Activated T-helper 1 cell treated with Interleukin-2 at 50 U/mL for 16 hours (primary cell): ENCODE data around the gene SLC9A9.

Experiments
- DNase-seq: peaks from one replicate; pipeline ENCODE4 v3.0.0-alpha.2; 2020; ENCODE audit warnings: low read depth

The SLC9A9 gene

DNA sequence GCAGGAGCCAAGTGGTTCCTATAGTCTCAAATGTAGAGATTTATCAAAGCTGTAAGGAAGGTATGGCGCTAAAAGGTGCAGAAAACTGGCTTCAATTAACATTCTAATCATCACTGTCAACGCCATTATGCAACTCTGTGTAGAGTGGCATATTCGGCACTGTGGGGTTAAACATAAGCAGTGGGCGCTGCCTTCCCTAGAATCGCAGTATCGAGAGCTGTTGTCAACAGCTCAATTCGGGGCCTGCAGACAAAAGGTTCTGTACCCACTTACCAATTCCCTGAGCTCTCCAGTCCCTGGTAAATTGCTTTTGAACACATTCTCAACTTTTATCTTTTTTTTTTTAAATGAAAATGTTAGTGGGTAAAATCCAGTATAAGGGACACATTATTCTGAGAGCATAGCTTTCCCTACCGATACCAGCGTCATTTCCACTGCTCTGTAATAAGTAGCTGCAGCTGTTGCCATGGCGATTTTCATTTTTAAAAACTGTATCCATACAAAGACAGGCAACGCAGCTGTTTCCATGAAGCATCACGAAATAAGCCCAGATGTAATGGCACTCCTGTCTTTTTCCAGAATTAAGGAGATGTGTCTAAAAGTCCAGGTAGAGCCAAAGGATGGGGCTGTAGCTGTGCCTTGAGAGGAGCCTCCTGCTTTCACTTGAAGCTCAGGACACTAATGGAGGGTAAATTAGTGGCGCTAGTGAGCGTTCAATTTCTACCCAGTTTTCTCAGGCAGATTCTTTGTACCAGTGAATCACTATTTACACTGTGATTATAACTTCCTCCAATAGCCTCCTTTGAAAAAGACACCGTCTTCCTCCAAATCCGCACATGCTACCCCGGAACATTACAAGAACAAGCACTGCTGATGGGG, 250.3 kb downstream of the SLC9A9 start:
- no peak for DNase-seq

DNA sequence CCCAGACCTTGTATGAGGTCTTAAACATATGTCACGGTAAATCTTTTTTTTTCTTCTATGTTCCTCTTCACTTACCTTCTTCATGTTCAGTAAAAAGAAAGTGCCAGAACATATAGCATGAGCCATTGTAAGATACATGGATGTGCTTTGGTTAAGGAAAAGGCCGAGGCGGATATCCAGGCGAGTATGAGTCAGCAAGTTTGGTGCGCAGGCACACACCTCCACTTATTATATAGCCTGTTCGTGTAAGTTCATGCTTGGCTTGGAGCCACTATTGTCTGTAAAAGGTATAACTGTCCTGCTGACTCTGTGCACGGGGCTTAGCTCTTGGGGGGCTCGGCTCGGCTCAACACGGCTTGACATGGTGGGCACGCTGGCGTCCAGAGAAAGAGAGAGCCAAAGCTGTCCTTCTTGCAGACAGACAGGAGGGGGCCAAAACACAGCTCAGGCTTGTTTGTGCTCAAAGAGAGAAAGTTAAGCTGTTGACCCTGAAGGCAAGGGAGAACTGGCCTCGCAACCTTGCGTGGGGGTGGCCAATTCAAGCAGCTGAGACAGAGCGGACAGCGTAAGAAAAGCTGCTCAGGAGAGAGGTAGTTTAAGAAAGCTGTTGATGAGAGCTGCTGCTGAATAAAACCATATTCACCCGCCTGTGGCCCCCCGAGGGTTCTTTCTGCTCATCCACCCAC, 251.2 kb downstream of the SLC9A9 start:
- DNase-seq = no peak

DNA sequence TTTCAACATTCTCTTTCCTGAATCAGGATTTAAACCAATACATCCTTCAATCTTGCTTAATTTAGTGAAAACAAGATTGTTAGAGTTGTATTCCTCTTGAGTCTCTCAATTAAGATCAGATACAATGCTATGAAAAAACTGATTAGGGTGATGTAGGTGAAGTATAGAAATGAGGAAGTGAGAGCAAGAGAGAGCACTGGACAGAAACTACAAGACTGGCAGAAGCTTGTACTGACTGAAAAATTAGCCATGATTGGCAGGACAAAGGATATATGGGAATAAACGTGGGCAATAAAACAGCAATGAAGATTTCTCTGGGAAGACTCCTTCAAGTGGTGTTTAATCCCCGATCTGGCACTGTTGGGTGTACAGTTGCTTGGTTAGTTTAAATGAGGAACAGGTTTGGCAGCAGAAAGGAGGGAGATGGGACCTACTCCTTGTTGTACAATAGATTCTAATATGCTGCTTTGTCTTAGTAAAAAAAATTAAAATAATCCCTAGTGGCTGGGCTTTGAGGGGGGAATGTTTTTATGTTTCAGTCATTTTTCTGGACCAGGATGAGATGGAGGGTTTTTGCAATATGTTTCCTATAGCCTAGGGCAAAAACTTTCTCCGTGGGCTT, 252.7 kb downstream of the SLC9A9 start:
- DNase-seq = no peak

DNA sequence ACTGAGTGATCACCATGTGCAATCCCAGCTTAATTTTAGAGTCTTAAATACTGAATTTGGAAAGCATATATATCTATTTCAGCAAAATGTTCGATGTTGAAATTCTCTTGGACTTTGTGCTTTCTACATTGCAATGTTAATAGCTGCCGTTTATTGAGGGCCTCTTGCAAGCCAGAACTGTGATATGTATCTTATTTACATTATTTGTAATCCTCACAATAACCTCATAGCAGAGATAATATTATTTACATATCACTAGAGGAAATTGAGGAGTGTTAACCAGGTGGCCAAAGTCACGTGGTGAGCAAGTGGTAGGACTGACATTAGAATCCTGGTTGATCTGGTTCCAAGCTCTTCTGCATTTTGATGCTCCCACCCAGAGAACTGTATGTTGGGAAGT, 254.1 kb downstream of the SLC9A9 start:
- no peak for DNase-seq

DNA sequence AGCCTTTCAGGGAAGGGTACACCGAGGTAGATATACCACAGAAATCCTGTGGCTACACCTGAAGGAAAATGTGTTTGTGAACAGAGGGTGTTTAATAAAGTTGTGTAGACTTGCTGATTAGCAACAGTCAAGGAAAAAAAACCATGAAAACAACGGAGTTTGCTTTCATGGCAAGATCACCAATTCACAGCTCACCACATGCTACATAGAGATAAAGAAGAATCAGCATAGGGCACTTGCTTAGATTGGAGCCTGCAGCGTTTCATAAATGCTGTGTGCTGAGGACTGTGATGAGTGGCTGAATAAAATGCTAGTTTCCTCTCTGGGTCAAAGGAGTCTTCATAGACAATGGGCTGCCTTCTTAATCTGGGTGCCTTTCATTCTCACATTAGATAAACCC, 257.6 kb downstream of the SLC9A9 start:
- no peak for DNase-seq

DNA sequence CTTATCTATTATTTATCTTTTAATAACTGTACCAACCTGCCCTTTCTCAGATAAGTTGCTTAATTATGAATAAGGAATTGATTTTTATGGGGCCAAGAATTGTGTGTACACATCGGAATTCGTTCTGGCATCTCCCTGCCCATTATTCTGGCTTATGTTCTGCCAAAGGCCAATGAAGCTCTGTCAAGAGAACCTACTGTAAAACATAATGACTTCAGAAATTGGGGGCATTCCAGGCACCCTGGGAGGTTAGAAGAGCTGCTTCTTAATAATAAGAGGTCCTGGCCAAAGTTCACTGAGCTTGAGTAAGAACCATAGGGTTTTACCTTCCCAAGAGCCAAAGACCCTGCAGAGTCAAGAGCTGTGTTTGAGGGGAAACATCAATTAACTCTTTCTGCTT, 261.7 kb downstream of the SLC9A9 start:
- no peak for DNase-seq

DNA sequence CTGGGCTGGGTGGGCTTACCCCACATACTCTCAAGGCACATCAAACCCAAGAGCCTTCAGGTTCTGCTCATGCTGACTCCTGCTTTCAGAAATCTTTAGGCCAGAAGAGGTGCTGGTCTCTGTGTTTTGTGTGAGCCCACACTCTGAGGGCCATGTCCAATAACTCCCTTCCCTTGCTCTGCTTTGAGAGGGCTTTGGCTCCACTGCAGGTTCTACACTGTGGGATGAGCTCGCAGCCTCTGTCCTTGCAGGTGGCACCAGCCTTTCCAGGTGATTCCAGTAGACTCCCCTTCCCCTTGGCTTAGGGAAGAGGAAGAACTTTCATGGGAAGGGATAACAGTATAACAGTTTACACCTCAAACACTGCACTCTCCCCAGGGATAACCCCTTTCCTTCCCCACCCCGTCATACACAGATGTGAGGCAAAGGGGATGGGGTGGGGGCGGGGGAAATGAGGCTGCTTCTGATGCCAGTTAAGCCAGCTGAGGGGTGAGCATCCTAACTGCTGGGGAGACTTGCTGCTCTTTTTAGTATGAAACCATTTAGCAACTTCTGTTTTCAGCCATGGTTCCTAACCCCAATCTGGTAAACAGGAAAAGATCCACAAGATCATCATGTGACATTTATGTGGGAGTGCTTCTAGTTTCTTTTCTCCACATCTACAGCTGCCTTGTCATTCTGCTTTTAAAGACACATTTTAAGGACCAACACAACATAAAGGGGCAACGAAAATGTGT, 262.4 kb downstream of the SLC9A9 start:
- no peak for DNase-seq

DNA sequence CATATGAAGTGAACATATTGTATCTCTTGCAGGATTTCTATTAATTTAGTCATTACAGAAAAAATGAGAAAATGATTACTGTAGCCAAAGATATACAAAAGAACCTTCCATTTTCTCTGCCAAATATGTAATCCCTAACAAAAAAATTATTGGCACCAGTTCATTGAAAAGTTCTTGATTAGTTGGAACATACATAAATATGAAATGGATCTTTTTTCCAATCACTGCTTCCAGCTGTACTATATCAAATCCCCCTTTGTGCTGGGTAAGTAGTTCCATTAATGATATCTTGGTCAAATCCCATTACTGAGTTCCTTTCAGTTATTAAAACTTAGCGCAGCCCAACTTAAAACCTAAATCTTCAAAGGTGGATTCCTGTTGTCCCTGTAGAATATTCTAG, 263.8 kb downstream of the SLC9A9 start:
- no peak for DNase-seq

DNA sequence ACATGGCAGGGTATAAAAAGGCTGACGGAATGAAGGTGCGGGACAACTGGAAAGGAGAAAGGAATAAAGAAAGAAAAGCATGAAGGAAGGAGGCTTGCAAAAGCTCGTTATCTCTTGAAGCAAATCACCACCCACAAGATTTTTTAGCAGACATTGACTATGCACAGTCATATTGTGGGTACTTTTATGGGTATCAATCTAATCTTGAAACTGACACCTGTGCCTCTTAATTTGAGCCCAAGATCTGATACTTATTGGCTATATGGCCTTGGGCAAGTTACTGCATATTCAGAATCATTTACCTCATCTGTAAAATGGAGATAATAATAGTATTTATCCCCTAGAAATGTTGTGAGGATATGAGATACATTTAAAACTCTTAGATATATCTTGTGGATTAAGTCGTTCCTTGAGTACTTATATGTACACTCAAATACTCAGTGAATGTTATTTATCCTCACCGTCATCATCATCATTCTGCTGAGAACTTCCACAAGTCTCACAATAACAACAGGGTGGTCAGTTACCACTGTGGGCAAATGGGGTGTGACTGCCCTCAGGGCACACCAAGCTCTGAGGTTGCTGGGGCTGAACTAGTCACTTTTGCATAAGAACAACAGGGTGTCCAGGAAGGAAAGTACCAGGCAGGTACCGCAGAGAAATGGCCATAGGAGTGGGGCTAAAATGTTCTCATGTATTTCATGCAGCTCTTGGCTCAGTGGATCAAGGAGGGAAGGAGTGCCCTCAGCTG, 266.1 kb downstream of the SLC9A9 start:
- no peak for DNase-seq

DNA sequence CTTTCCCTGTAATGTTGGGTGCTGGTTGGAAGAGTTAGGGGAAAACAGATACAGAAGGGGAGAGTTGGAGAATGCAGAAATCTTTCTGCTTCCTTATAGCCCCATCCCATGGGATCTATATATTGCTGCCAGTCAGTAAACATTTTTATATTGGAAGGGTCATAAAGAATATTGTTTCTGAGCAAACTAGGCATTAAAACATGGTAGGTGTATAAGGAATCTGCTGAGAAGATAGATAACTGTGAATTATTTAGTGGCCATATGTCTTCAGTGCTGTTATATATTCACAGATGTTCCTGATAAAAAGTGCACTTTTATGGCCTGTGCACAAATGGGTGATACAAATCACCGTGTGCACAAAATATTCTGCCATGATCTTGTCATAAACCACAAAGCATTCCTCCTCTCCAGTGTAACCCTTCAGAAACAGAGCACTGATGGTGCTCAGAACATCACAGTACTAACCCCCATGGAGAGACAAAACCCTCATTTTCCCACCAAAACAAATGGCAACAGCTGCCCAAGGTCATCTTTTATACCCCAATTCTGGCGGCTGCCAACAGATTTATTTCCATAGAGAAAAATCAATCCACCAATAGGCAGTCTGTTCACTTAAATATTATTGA, 269.3 kb downstream of the SLC9A9 start:
- no peak for DNase-seq

DNA sequence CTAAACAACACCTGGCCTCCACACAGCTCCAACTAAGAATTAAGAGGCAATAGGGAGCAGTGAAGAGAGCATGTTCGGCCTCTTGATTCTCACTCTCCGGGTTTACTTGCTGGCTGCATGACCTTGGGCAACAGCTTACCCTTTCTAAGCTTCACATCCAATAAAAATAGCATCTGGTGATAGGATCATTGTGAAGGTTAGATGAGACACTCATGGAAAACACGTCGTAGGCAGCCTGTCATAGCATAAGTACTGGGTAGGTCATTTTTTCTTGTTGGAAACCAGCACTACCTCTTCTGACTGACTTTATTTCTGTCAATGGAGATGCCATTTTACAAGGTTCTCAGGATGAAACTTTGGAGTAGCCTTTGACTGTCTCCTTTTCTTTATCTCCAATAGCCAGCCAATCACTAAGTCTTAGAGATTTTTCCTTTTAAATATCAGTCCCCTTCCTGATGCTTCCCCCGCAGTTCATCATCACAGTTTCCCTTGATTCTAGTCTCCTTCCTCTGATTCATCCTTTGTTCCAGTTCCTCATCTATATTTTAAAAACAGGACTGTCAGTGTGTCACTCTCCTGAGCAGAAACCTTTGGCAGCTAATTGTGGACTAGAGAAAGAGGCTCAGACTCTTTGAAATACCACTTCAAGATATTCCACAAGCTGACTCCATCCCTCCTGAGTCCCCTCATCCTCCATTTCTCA, 271.5 kb downstream of the SLC9A9 start:
- DNase-seq = no peak

DNA sequence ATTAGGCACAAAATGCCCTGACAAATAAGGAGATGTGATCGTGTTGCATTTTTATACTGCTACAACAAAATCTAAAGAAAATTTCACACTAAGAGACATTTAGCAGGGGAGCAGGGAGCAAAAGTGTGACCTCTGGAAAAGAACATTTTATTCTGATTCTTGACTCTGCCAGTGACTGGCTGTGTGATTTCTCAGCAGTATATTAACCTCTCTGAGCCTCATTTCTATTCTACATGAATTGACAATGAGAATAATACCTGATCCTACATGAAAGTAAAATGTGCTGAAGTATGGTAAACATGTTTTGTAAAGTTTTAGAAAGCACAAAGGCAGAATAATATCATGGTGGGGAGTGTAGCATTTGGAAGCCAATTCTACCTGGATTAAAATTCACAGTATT, 273.3 kb downstream of the SLC9A9 start:
- DNase-seq = no peak

DNA sequence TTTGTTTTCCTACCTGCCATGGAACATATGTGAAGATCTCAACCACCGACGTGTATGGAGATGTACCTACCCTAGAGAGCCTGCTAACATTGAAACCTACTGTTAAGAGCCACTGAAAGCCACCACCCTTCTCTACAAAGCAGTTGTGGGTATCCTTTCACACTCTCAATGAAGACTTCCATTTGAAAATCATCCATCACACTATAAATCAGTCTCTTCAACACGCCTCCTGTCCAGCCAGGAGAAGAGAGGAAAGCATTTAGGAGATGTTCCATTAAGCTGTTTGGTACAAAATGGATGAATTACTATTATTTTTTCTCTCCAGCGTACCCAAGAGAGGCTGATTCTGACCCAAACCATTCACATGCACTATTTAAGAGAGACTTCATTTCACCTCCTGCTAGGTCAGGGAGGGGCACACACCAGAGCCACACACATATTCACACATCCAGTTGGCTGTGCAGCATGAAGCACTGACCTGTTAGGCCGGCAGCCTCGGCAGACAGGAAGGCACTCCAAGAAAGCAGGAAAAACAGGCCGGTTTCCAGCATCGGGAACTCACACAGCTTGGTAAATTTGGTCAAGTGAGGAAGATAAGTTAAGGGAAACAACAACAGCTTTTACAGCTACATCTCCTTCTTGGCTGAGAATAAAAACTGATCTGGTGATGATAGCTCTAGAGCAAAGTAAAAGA, 274.5 kb downstream of the SLC9A9 start:
- no peak for DNase-seq

DNA sequence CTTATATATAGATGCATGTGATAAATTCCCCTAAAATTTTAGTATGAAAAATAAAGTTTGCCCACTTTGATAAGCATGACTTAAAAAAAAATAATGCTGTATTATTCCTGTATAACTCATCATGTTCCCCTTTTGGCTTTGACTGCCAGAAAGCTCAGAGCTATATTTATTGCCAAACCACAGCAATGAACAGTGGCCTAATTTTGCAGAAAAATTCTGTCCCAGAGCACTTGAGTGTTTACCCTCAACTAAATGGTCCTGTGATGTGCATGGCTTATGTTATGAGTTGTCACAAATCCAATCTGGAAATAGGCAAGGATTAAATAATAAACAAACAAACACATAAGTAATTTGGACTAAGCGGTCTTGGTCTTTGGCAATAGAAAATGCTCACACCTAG, 276.7 kb downstream of the SLC9A9 start:
- DNase-seq = no peak

DNA sequence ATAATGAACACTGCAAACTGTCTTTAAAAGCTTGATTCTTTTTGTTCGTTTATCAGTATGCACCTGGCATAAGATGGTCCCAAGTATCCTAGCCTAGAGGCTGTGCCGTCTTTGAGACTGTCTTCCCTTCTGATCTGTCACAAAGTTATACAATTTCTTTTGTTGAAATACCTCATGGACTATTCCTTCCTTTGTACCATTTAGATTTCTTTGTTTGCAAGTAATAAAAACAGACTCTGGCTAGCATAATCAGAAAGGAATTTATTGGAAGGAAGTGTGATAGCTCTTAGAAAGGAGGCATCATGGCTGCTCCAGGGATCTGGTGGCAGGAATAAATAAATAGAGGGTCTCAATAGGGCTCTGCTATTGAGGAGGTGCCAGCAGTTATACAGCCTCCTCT, 280.4 kb downstream of the SLC9A9 start:
- DNase-seq = no peak

DNA sequence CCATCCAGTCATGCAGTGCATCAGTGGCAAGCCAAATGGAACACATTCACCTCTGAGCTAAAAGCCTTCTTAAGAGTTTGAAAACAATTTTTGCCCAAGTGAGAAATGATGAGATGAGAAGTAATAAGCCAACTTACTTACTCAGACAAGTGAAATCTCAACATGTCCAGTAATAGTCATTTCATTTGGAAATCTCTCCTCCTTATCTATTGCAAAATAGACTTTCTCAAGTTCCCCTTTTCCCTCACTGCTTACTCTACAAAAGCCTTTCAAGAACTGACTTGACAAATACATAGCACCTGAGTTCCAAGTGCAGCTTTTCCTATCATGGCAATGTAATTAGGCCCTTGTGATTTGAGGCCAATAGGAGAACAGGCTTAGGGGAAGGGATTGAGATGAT, 282.3 kb downstream of the SLC9A9 start:
- DNase-seq = no peak

DNA sequence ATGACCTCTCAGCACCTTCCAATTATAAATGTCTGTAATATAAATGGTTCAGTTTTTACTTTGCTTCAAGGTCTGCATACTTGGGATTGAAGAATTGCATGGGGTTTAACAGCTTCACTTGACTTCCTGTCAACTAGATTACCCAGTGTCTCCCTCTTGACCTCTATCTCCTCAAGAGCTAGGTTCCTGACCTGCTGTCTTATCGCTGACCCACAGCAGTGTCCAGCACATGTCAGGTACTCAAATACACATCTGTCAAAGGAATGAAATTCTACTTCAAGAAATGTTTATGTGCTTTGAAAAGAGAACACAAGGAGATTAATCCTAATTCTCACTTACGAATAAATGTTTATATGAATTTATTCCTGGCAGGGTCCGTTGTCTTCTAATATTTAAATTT, 284.5 kb downstream of the SLC9A9 start:
- no peak for DNase-seq

DNA sequence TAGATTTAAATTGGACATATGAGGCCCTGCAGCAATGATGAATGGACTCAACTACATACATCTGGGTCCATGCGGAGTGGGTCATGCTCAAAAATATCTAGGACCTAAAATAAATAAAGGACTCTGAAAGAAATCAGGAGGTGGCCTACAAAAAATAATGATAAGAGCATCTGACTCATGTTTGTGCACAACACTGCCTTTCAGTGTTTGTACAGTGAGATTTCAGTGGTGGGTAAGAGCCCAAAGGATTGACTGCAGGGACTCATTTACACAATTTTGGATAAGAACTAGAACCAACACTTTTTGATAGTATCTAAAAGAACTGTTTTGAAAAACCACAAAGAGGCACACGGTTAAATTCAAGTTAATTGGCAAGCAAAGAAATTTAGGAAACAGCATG, 285.5 kb downstream of the SLC9A9 start:
- DNase-seq = no peak

DNA sequence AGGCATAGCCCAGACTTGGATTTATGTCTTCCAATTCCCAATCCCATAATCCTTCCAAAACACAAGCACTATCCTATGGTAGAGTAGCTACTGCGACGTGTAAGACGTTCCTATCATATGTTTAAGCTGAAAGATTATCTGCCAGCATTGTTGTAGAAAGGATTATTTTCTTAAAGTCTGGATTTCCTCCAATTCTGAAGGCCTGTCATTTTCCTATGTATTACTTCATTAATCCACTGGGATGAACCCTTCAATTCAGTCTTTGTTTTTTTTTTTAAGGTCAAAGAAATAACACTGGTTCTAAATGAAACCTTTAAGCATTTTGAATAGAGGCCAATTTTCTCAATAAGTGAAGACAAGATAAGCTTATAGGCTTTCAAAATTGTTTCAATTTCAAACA, 289.0 kb downstream of the SLC9A9 start:
- no peak for DNase-seq

DNA sequence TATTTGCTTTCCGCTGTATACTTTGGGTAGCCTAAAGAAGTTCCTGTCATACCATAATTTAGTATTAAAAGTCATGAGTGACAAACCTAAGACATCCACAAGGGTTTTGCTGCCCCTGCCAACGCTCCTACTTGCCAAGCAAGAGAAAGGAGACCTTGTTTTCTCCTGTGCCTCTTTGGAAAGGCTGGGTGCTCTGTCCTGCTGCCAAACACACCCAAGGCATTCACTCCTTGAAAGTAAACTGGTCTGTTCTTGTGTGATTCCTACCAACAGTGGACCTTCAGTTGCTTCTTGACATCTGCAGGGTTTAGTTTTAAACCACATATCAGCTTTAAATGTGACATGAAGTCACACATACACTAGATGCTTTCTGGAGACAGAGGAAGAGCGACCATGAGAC, 295.4 kb downstream of the SLC9A9 start:
- no peak for DNase-seq
